Erythroblast (primary cell): ENCODE measurements around the gene PDE4D.

Experiments
- GATA1 ChIP-seq: IDR thresholded peaks from 2 replicates; pipeline ENCODE4 v1.6.1; 2011; ENCODE audit warnings: low read depth, mild to moderate bottlenecking, control low read depth, low read length, moderate library complexity
- POLR2A ChIP-seq: IDR thresholded peaks from 2 replicates; pipeline ENCODE4 v1.6.1; 2011; ENCODE audit warnings: mild to moderate bottlenecking, low read length

DNA sequence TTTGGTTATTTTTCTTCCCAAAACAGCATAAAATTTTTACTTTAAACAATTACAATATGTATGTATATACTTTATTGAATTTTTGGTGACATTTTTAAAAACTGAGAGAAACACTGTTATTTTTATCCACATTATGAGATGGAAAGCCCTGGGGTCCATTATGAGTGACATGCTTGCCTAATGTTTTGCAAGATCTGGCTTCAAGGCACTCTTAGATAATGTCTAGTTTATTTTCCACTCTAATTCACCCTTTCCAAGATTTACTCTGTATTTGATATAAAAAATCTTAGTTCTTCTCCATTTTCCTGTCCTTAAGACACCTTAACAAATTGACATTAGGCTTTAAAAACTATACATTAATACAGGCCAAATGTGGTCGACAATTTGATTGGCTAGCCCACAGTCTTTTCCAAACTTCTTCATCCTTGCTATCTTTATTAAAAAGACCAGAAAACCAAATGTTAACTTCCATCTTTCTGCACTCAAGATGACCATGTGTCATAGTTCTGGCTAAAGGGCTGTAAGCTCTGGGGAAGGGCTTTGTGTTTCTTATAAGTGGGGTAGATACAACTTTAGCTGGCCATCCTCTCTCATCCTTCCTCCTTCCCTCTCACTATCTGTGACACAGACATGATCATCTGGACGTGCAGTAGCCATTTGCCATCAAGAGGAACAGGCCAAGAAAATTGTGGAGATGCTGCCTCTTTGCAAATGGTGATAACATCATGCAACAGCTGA lies 561.1 kb downstream of the PDE4D start:
- TF ChIP-seq POLR2A = no peak
- no peak for TF ChIP-seq GATA1
